DND-41 (cell line): ENCODE results near the gene SNTG2.
"Not testable (repeated sequence)": the region's sequence is repeated elsewhere in the genome, so short reads cannot be mapped to it uniquely, and the experiment has no call there.

ENCODE experiments used
- ATAC-seq: fragments of 200-7000 bp; cut with Tn5 transposase; 3 replicates; pipeline ENCODE4 v1.9.1; 2021; ENCODE audit warnings: low read depth; ENCODE audit not compliant: insufficient read depth
- DNase-seq: peaks from one replicate; pipeline ENCODE4 v3.0.0-alpha.2; 2020
- H2AFZ ChIP-seq: 2 replicates; pipeline ENCODE4 v1.6.0; 2012; ENCODE audit warnings: low read depth, low read length
- H3K27ac ChIP-seq: 2 replicates; pipeline ENCODE4 v1.5.1; 2012; ENCODE audit warnings: low read length, inconsistent platforms
- H3K27me3 ChIP-seq: fragments of 200-600 bp; sonication (generic); 2 replicates; pipeline ENCODE4 v1.6.0; 2012; ENCODE audit warnings: low read length, mild to moderate bottlenecking, inconsistent platforms; ENCODE audit not compliant: insufficient read depth, poor library complexity
- H3K36me3 ChIP-seq: 2 replicates; pipeline ENCODE4 v1.5.1; 2012; ENCODE audit warnings: low read length, inconsistent platforms; ENCODE audit not compliant: insufficient read depth
- H3K4me1 ChIP-seq: 2 replicates; pipeline ENCODE4 v1.5.1; 2012; ENCODE audit warnings: mild to moderate bottlenecking, low read length; ENCODE audit not compliant: insufficient read depth
- H3K4me2 ChIP-seq: 2 replicates; pipeline ENCODE4 v1.6.0; 2012; ENCODE audit warnings: mild to moderate bottlenecking, moderate library complexity, low read length, inconsistent platforms; ENCODE audit not compliant: insufficient read depth
- H3K4me3 ChIP-seq, 2 experiments: fragments of 200-600 bp in 1 of 2; shearing (Covaris generic) in 1 of 2; 2 replicates each; pipeline ENCODE4 v1.5.1; 2012 to 2016; ENCODE audit warnings: inconsistent platforms in 2 of 2, low read length in 2 of 2, mild to moderate bottlenecking in 2 of 2, low read depth in 1 of 2, moderate library complexity in 1 of 2
- H3K79me2 ChIP-seq: 2 replicates; pipeline ENCODE4 v1.6.0; 2012; ENCODE audit warnings: low read length, inconsistent platforms; ENCODE audit not compliant: insufficient read depth
- H3K9ac ChIP-seq: 2 replicates; pipeline ENCODE4 v1.6.0; 2012; ENCODE audit warnings: low read depth, mild to moderate bottlenecking, inconsistent platforms, low read length, moderate library complexity
- H3K9me3 ChIP-seq: 2 replicates; pipeline ENCODE4 v1.5.1; 2012; ENCODE audit warnings: low read length, moderate library complexity, mild to moderate bottlenecking, inconsistent platforms; ENCODE audit not compliant: insufficient read depth, severe bottlenecking
- H4K20me1 ChIP-seq: 2 replicates; pipeline ENCODE4 v1.6.0; 2012; ENCODE audit warnings: low read length; ENCODE audit not compliant: insufficient read depth
- CTCF ChIP-seq: IDR thresholded peaks from 2 replicates; pipeline ENCODE4 v1.5.1; 2012; ENCODE audit warnings: borderline replicate concordance, low read length, moderate library complexity, mild to moderate bottlenecking; ENCODE audit not compliant: poor library complexity, severe bottlenecking; ENCODE audit errors: extremely low read depth
- EZH2 ChIP-seq: IDR thresholded peaks from 3 replicates; pipeline ENCODE4 v1.6.1; 2012; ENCODE audit warnings: borderline replicate concordance, low read depth, mild to moderate bottlenecking, moderate library complexity, low read length, inconsistent platforms; ENCODE audit not compliant: severe bottlenecking

SNTG2 gene

GRCh38 chr2:1088192-1088860 lies 137.7 kb downstream of the SNTG2 start:
- Histone ChIP-seq H3K4me2 (no peak overlapping the region), H3K4me3 (no peak overlapping the region), H4K20me1 (no peaks in the 10 kb centered on the region), H3K79me2 (no peaks in the 10 kb centered on the region), H3K9ac (no peak overlapping the region), H3K9me3 (no peaks in the 10 kb centered on the region), H3K27ac (no peak overlapping the region), H3K27me3 (no peaks in the 10 kb centered on the region), H3K4me1 (no peaks in the 10 kb centered on the region), H2AFZ (no peak overlapping the region), H3K36me3 (no peaks in the 10 kb centered on the region)
- ATAC-seq (no peak), DNase-seq (no peak)
- TF ChIP-seq EZH2 (no peak), CTCF (no peak)

GRCh38 chr2:1088940-1089339 lies 138.3 kb downstream of the SNTG2 start:
- no peak overlapping the region for H2AFZ ChIP-seq
- no peaks in the 10 kb centered on the region for H3K4me1 ChIP-seq
- no peak overlapping the region for H3K9ac ChIP-seq
- H3K4me2 ChIP-seq: no peak overlapping the region
- no peaks in the 10 kb centered on the region for H3K9me3 ChIP-seq
- no peaks in the 10 kb centered on the region for H3K36me3 ChIP-seq
- no peak for TF ChIP-seq EZH2
- H4K20me1 ChIP-seq: no peaks in the 10 kb centered on the region
- DNase-seq (no peak), ATAC-seq (no peak)
- H3K79me2 ChIP-seq: no peaks in the 10 kb centered on the region
- H3K27ac ChIP-seq: no peak overlapping the region
- no peaks in the 10 kb centered on the region for H3K27me3 ChIP-seq
- H3K4me3 ChIP-seq: no peak overlapping the region

- no peaks in the 10 kb centered on the region for H3K27me3 ChIP-seq
- DNase-seq (no peak), ATAC-seq (no peak)
- H3K9ac ChIP-seq: no peak overlapping the region
- H3K36me3 ChIP-seq: no peaks in the 10 kb centered on the region
- H3K27ac ChIP-seq: no peak overlapping the region
- H4K20me1 ChIP-seq: no peaks in the 10 kb centered on the region
- H3K4me2 ChIP-seq: no peak overlapping the region
- no peak overlapping the region for H3K4me3 ChIP-seq
- TF ChIP-seq CTCF (no peak), EZH2 (no peak)
- H2AFZ ChIP-seq: no peak overlapping the region
- H3K9me3 ChIP-seq: no peaks in the 10 kb centered on the region
- no peaks in the 10 kb centered on the region for H3K79me2 ChIP-seq
- H3K4me1 ChIP-seq: no peaks in the 10 kb centered on the region
Observed at GRCh38 chr2:1091895-1092585, 141.4 kb downstream of the SNTG2 start.

- H3K27ac ChIP-seq, H3K9ac ChIP-seq, H3K4me2 ChIP-seq, H4K20me1 ChIP-seq, ATAC-seq, H3K4me1 ChIP-seq, H3K4me3 ChIP-seq, H3K36me3 ChIP-seq, H3K27me3 ChIP-seq, H2AFZ ChIP-seq, H3K79me2 ChIP-seq, H3K9me3 ChIP-seq, DNase-seq: not testable (repeated sequence)
Observed at GRCh38 chr2:1093668-1094067, 143.0 kb downstream of the SNTG2 start.
